Diencephalon (tissue), 1 donor: ENCODE measurements around the gene SYT15. TPM values are rescaled to one million over a fixed set of nuclear protein-coding genes. Genes with fewer than 3 reads are reported as not detected.

ENCODE experiments used
- total RNA-seq: library from RNA; depleted of rRNA; stranded (reverse); fragments of >200 nt; gene quantifications from one replicate; pipeline ENCODE4 v1.2.3, GENCODE V29; 2014

The SYT15 gene
- total RNA-seq = 2.1 TPM

DNA sequence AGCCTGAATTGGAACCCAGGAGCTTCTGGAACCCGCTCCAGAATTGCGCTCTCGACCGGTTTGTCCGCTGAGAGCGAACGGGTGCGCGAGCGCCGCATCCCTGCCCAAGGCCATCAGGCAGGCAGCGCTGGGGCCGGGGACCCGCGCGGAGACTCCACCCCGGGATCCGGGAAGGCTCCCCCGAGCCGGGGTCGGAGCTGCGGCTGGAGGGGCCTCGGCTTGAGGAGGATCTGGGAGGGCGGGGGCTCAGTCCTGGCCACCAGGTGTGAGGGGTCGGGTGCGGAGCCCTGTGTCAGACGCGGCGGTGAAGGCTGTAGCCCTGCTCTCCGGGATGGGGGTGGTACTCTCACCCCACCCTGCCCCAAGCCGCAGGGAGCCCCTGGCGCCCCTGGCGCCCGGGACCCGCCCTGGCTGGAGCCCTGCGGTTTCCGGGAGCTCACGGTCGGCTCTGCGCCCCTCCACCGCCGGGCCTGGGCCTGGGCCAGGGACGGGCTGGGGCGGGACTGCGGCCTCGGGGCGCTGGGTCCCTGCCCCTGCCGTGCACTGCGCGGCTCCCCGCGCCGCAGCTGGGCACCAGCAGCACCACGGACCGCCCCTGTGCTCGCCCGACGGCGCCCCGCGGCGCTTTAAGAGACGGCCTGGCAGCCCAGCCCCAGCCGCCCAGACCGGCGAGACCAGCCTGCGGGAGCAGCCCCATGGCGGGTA, at the start of gene SYT15:
TSS of gene SYT15 (plus strand) at position 655 of the 705 bp plus-strand sequence. CDS start at position 696, 41 bp downstream.

DNA sequence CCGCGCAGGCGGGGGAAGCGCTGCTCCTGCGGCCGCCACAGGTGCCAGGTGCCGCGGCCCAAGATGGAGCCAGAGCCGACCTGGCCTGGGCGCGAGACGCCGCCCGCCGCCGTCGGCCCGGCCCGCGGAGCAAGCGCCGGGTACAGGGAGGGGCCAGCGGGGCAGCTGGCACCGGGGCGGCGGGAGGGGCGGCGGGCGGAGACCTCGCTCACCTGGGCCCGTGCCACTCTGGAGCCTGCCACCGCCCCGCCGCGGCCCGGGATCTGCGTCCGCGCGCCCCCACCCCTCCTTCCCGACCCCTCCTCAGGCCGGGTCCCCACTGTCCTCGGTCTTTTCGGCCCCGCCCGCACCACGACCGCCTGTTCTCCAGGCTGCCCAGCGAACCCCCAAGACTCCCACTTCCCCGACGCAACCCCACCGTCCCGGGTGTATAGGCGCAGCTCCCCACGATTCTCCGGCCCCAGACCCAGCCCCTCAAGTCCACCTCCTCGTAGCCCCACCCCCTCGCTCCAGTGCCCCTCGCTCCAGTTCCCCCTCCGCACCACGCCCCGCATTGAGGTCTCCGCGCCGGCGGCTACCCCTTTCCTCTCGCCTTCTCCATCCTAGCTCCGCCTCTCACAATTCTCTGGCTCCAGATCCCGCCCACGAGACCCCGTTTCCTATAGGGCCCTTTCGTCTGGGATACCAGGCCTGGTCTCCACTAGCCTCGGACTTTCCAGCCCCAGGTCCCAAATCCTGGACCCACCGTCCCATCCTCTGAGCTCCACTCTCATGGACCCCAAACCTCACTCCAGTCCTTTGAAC, 22.2 kb upstream of the SYT15 start, which contains the start of gene GPRIN2:
TSS of gene GPRIN2 (minus strand) at position 144 of the 804 bp plus-strand sequence. CDS start 5,922 bp downstream, outside the sequence.

Other genes with a start within 250 kb of the SYT15 start
- not detected for gene ANXA8L1, start 203.4 kb upstream of the SYT15 start, total RNA-seq
- 1.2 TPM for gene NPY4R, start 113.2 kb upstream of the SYT15 start, total RNA-seq
- 31.8 TPM for gene GPRIN2, start 22.5 kb upstream of the SYT15 start, total RNA-seq